Endothelial cell of umbilical vein (primary cell): Measurements from ENCODE around the gene CARMIL3. TPM values are rescaled to one million over a fixed set of nuclear protein-coding genes. Genes with fewer than 3 reads are reported as not detected.

Experiments used
- BruUV-seq: library from RNA; stranded (reverse); fragments of 400-500 nt; replicated peaks from 2 replicates; lab custom pipeline; 2021; lab: Mats Ljungman, UMichigan
- CTCF ChIA-PET: fragments of 300-600, 350-600 bp; sonication (Branson Sonifier 250); formaldehyde crosslinking; loops from one replicate; lab custom pipeline; 2021; ENCODE audit warnings: antibody characterized with exemption, inconsistent platforms; lab: Charles Lee
- POLR2A ChIA-PET: fragments of 300-600, 350-600 bp; sonication (Branson Sonifier 250); formaldehyde crosslinking; loops from one replicate; lab custom pipeline; 2021; ENCODE audit warnings: antibody characterized with exemption, inconsistent platforms; lab: Charles Lee
- DNase-seq: peaks from one replicate; pipeline ENCODE4 v3.0.0-alpha.2; 2011; ENCODE audit warnings: low read depth, low spot score
- FAIRE-seq: peaks from 2 replicates; lab custom pipeline; 2011; peaks lifted over from hg19 to GRCh38; lab: Jason Lieb, UNC
- H2AFZ ChIP-seq: 2 replicates; pipeline ENCODE4 v1.6.0; 2012; ENCODE audit warnings: low read depth, low read length, control low read depth, inconsistent platforms
- H3K27ac ChIP-seq: 2 replicates; pipeline ENCODE4 v1.5.1; 2011; ENCODE audit warnings: low read depth, mild to moderate bottlenecking, control low read depth, low read length, moderate library complexity; ENCODE audit not compliant: insufficient read depth
- H3K27me3 ChIP-seq, 2 experiments: 2 replicates each; pipeline versions ENCODE4 v1.6.0 to v1.6.1; 2011; ENCODE audit warnings: low read length in 2 of 2, mixed read lengths in 1 of 2; ENCODE audit not compliant: control insufficient read depth in 2 of 2, insufficient read depth in 2 of 2
- H3K36me3 ChIP-seq, 2 experiments: 2 replicates in 1 of 2; 3 replicates in 1 of 2; pipeline ENCODE4 v1.5.1; 2011; ENCODE audit warnings: low read length in 2 of 2, mild to moderate bottlenecking in 1 of 2, moderate library complexity in 1 of 2; ENCODE audit not compliant: control insufficient read depth in 2 of 2, insufficient read depth in 2 of 2; ENCODE audit errors: extremely low read depth in 1 of 2
- H3K4me1 ChIP-seq: 3 replicates; pipeline ENCODE4 v1.5.1; 2011; ENCODE audit warnings: mild to moderate bottlenecking, low read length; ENCODE audit not compliant: control insufficient read depth, insufficient read depth; ENCODE audit errors: extremely low read depth
- H3K4me2 ChIP-seq: 2 replicates; pipeline ENCODE4 v1.6.1; 2011; ENCODE audit warnings: low read length, control low read depth, mixed read lengths; ENCODE audit not compliant: insufficient read depth
- H3K4me3 ChIP-seq, 3 experiments: fragments of 200-600 bp in 1 of 3; sonication (generic), shearing (Covaris generic) in 1 of 3; replicated peaks in 1 of 3; 2 replicates each; pipeline ENCODE4 v1.5.1; 2011 to 2016; ENCODE audit warnings: control low read depth in 3 of 3, low read length in 3 of 3, mild to moderate bottlenecking in 2 of 3, inconsistent platforms in 1 of 3, low read depth in 1 of 3, moderate library complexity in 1 of 3; ENCODE audit not compliant: insufficient read depth in 1 of 3
- H3K79me2 ChIP-seq: 2 replicates; pipeline ENCODE4 v1.6.0; 2012; ENCODE audit warnings: low read length, inconsistent platforms; ENCODE audit not compliant: control insufficient read depth, insufficient read depth
- H3K9ac ChIP-seq: replicated peaks from 2 replicates; pipeline ENCODE3; 2011; ENCODE audit warnings: low read length, control low read depth; ENCODE audit not compliant: insufficient read depth; ENCODE audit errors: extremely low read depth
- H3K9me1 ChIP-seq: replicated peaks from 3 replicates; pipeline ENCODE4 v1.6.0; 2011; ENCODE audit warnings: mild to moderate bottlenecking, low read length; ENCODE audit not compliant: control insufficient read depth, insufficient read depth; ENCODE audit errors: extremely low read depth
- H3K9me3 ChIP-seq: replicated peaks from 2 replicates; pipeline ENCODE4 v1.5.1; 2012; ENCODE audit warnings: low read length, inconsistent platforms; ENCODE audit not compliant: control insufficient read depth, insufficient read depth
- H4K20me1 ChIP-seq: replicated peaks from 2 replicates; pipeline ENCODE3; 2011; ENCODE audit warnings: mild to moderate bottlenecking, low read length; ENCODE audit not compliant: control insufficient read depth, insufficient read depth; ENCODE audit errors: extremely low read depth
- CTCF ChIP-seq, 2 donors: IDR thresholded peaks; 1 replicate in 1 of 2; 2 replicates in 1 of 2; pipeline ENCODE4 v1.5.1; 2011; ENCODE audit warnings: low read length in 2 of 2, mild to moderate bottlenecking in 2 of 2, moderate library complexity in 2 of 2, control low read depth in 1 of 2, inconsistent platforms in 1 of 2, low read depth in 1 of 2; ENCODE audit not compliant: insufficient read depth in 1 of 2; ENCODE audit errors: extremely low read depth in 1 of 2
- EZH2 ChIP-seq: IDR thresholded peaks from 2 replicates; pipeline ENCODE4 v1.6.1; 2012; ENCODE audit warnings: borderline replicate concordance, low read depth, mild to moderate bottlenecking, moderate library complexity, low read length, inconsistent platforms; ENCODE audit not compliant: severe bottlenecking
- FOS ChIP-seq: IDR thresholded peaks from 2 replicates; pipeline ENCODE4 v1.6.1; 2011; ENCODE audit warnings: mild to moderate bottlenecking, low read length, moderate library complexity, borderline replicate concordance; ENCODE audit not compliant: insufficient read depth
- GATA2 ChIP-seq: IDR thresholded peaks from 2 replicates; pipeline ENCODE4 v1.7.0; 2011; ENCODE audit warnings: low read depth, mild to moderate bottlenecking, moderate library complexity, mixed read lengths, low read length; ENCODE audit not compliant: insufficient read length, insufficient read depth
- JUN ChIP-seq: IDR thresholded peaks from 2 replicates; pipeline ENCODE4 v1.6.1; 2011; ENCODE audit warnings: borderline replicate concordance, low read depth; ENCODE audit not compliant: insufficient read length, insufficient read depth
- MYC ChIP-seq: IDR thresholded peaks from one replicate; pipeline ENCODE4 v1.6.1; 2011; ENCODE audit warnings: mild to moderate bottlenecking, low read depth, low read length
- POLR2A ChIP-seq: IDR thresholded peaks from 2 replicates; pipeline ENCODE4 v1.6.1; 2012; ENCODE audit warnings: low read depth, mild to moderate bottlenecking, control low read depth, low read length
- POLR2AphosphoS5 ChIP-seq: IDR thresholded peaks from 2 replicates; pipeline ENCODE4 v1.6.1; 2012; ENCODE audit warnings: low read depth, mild to moderate bottlenecking, control low read depth, low read length, moderate library complexity; ENCODE audit not compliant: insufficient read depth
- dilution Hi-C: fragments of 300-500 bp; cut with MboI; formaldehyde crosslinking; loops from one replicate; pipeline ENCODE4 v1.15.0; 2019; ENCODE audit warnings: low sequenced_read_pairs; ENCODE audit not compliant: extremely low pct_ligation_motif_present
- intact Hi-C: fragments of 100-400 bp; cut with micrococcal nuclease; formaldehyde crosslinking; loops from one replicate; pipeline ENCODE4 v1.10.0; 2022
- polyA plus RNA-seq, 4 experiments: library from polyadenylated mRNA; depleted of rRNA in 3 of 4; stranded (reverse) in 3 of 4; unstranded in 1 of 4; fragments of >200 nt; gene quantifications; 2 replicates each; pipeline versions ENCODE4 v1.2.1 to v1.2.3, GENCODE V29; 2011 to 2012; ENCODE audit warnings: missing spikeins in 1 of 4
- total RNA-seq: library from RNA; stranded (reverse); gene quantifications from 2 replicates; pipeline ENCODE4 v1.2.3, GENCODE V29; 2021
- TF ChIP-seq, protein P1 (sequence below): IDR thresholded peaks from 2 replicates; pipeline ENCODE4 v1.6.1; 2011; ENCODE audit not compliant: insufficient read depth, insufficient read length

CARMIL3 gene
- total and polyA plus RNA-seq, 2 donors (not counting 3 experiments of a cell fraction or from before 2014, with no cell fraction given), result 0.03 TPM; not detected in 1

GRCh38 chr14:24094841-24095270 is 43.0 kb downstream of the CARMIL3 start:
- BruUV-seq, result no TSS peak
- intact Hi-C loops, result loop anchor here (1.0 to 2.0 kb wide), 6 partner anchors 11 to 81 kb away; partner anchors contain the start of genes DCAF11, EMC9, IRF9 and NRL
- POLR2A ChIA-PET, result interaction anchor here (1.3 to 3.1 kb wide), 3 partner anchors 9 to 20 kb away, joined by 3 to 11 read pairs (median 4); partner anchors contain the start of genes DCAF11 and NRL
- peak overlapping the region; percentile 85 for H3K4me2 ChIP-seq
- H3K27me3 ChIP-seq, result no peaks in the 10 kb centered on the region
- peak overlapping the region; percentile 71 to 82 (median 74) for H3K4me3 ChIP-seq
- peak overlapping the region; percentile 92 for H2AFZ ChIP-seq
- H3K9me3 ChIP-seq, result no peaks in the 10 kb centered on the region
- no peaks in the 10 kb centered on the region for H3K36me3 ChIP-seq
- dilution Hi-C loops, result no loop called here
- no peaks in the 10 kb centered on the region for H4K20me1 ChIP-seq
- DNase-seq (no peak), FAIRE-seq (no peak)
- CTCF ChIA-PET, result interaction anchor here (0.9 to 9.6 kb wide), 7 partner anchors 12 to 213 kb away, joined by 3 to 319 read pairs (median 6); partner anchors contain the start of genes CIDEB, DCAF11, IRF9 and NRL
- H3K9ac ChIP-seq, result peak overlapping the region; percentile 78
- H3K79me2 ChIP-seq, result peaks cover 4% of the 10 kb centered on the region
- TF ChIP-seq POLR2A (no peak), JUN (no peak), FOS (no peak), POLR2AphosphoS5 (no peak), EZH2 (no peak), MYC (no peak), GATA2 (no peak), CTCF (IDR thresholded peaks at IDR 0.05; ENCODE audit: extremely low read depth in 1 of 2, insufficient read depth in 1 of 2, low read depth in 1 of 2, low read length in 2 of 2) (no peak)
- TF ChIP-seq, protein P1, sequence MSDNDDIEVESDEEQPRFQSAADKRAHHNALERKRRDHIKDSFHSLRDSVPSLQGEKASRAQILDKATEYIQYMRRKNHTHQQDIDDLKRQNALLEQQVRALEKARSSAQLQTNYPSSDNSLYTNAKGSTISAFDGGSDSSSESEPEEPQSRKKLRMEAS, result no peak
- peaks cover 9% of the 10 kb centered on the region for H3K4me1 ChIP-seq
- H3K27ac ChIP-seq, result peak overlapping the region; percentile 46
- H3K9me1 ChIP-seq, result no peaks in the 10 kb centered on the region
